Stomach smooth muscle (tissue), 2 donors: Measurements from ENCODE around the gene ADAMTS14.

Experiments used
- H3K27ac ChIP-seq: one replicate; pipeline ENCODE4 v1.7.0; 2013; ENCODE audit warnings: mild to moderate bottlenecking, low read length, inconsistent platforms
- H3K27me3 ChIP-seq, 2 donors: one replicate each; pipeline ENCODE4 v1.7.0; 2013; ENCODE audit warnings: low read length in 2 of 2; ENCODE audit not compliant: insufficient read depth in 2 of 2, control insufficient read depth in 1 of 2
- H3K36me3 ChIP-seq, 2 donors: one replicate each; pipeline ENCODE4 v1.7.0; 2013; ENCODE audit warnings: low read length in 2 of 2; ENCODE audit not compliant: control insufficient read depth in 2 of 2, insufficient read depth in 2 of 2
- H3K4me1 ChIP-seq: one replicate; pipeline ENCODE4 v1.7.0; 2013; ENCODE audit warnings: low read length; ENCODE audit not compliant: control insufficient read depth, insufficient read depth
- H3K4me3 ChIP-seq, 2 donors: one replicate each; pipeline ENCODE4 v1.7.0; 2013; ENCODE audit warnings: low read length in 2 of 2
- H3K9ac ChIP-seq, 2 donors: one replicate each; pipeline ENCODE4 v1.7.0; 2013; ENCODE audit warnings: low read length in 2 of 2, mild to moderate bottlenecking in 1 of 2
- H3K9me3 ChIP-seq, 2 donors: one replicate each; pipeline ENCODE4 v1.7.0; 2013; ENCODE audit warnings: low read length in 2 of 2; ENCODE audit not compliant: control insufficient read depth in 2 of 2
- donor health status: healthy.
- donor health status: Pancreatic carcinoma.

The ADAMTS14 gene

GRCh38 chr10:70780772-70781171 is 108.5 kb downstream of the ADAMTS14 start:
- H3K9ac ChIP-seq, result no peak overlapping the region
- no peaks in the 10 kb centered on the region for H3K9me3 ChIP-seq
- no peak overlapping the region for H3K27ac ChIP-seq
- H3K27me3 ChIP-seq, result peaks cover 0 to 6% of the 10 kb centered on the region in 2 donors
- H3K36me3 ChIP-seq, result no peaks in the 10 kb centered on the region
- no peak overlapping the region for H3K4me3 ChIP-seq
- no peaks in the 10 kb centered on the region for H3K4me1 ChIP-seq

GRCh38 chr10:70781461-70782051 is 109.2 kb downstream of the ADAMTS14 start:
- Histone ChIP-seq H3K27me3 (peaks cover 0 to 6% of the 10 kb centered on the region in 2 donors), H3K36me3 (no peaks in the 10 kb centered on the region), H3K9me3 (no peaks in the 10 kb centered on the region), H3K9ac (no peak overlapping the region), H3K4me3 (no peak overlapping the region), H3K27ac (no peak overlapping the region), H3K4me1 (no peaks in the 10 kb centered on the region)

GRCh38 chr10:70782086-70782745 is 109.9 kb downstream of the ADAMTS14 start:
- H3K27me3 ChIP-seq, result peaks cover 0 to 6% of the 10 kb centered on the region in 2 donors
- no peaks in the 10 kb centered on the region for H3K4me1 ChIP-seq
- H3K9me3 ChIP-seq, result peaks cover 0 to 3% of the 10 kb centered on the region in 2 donors
- no peak overlapping the region for H3K4me3 ChIP-seq
- no peaks in the 10 kb centered on the region for H3K36me3 ChIP-seq
- H3K27ac ChIP-seq, result no peak overlapping the region
- no peak overlapping the region for H3K9ac ChIP-seq

GRCh38 chr10:70782746-70783680 is 110.7 kb downstream of the ADAMTS14 start:
- no peak overlapping the region for H3K9ac ChIP-seq
- H3K27ac ChIP-seq, result no peak overlapping the region
- no peaks in the 10 kb centered on the region for H3K4me1 ChIP-seq
- H3K9me3 ChIP-seq, result peaks cover 0 to 3% of the 10 kb centered on the region in 2 donors
- peaks cover 0 to 6% of the 10 kb centered on the region in 2 donors for H3K27me3 ChIP-seq
- no peaks in the 10 kb centered on the region for H3K36me3 ChIP-seq
- H3K4me3 ChIP-seq, result no peak overlapping the region

GRCh38 chr10:70784016-70784415 is 111.7 kb downstream of the ADAMTS14 start:
- Histone ChIP-seq H3K27me3 (peaks cover 0 to 6% of the 10 kb centered on the region in 2 donors), H3K4me3 (no peak overlapping the region), H3K9ac (no peak overlapping the region), H3K9me3 (peaks cover 0 to 3% of the 10 kb centered on the region in 2 donors), H3K4me1 (no peaks in the 10 kb centered on the region), H3K27ac (no peak overlapping the region), H3K36me3 (no peaks in the 10 kb centered on the region)

GRCh38 chr10:70784471-70784870 is 112.2 kb downstream of the ADAMTS14 start:
- H3K4me1 ChIP-seq, result no peaks in the 10 kb centered on the region
- H3K4me3 ChIP-seq, result no peak overlapping the region
- H3K27ac ChIP-seq, result no peak overlapping the region
- H3K9me3 ChIP-seq, result peaks cover 0 to 3% of the 10 kb centered on the region in 2 donors
- no peaks in the 10 kb centered on the region for H3K36me3 ChIP-seq
- H3K9ac ChIP-seq, result no peak overlapping the region
- peaks cover 0 to 6% of the 10 kb centered on the region in 2 donors for H3K27me3 ChIP-seq

GRCh38 chr10:70785190-70785589 is 112.9 kb downstream of the ADAMTS14 start, which contains the start of gene TBATA:
Gene TBATA (minus strand): TSS chr10:70785377. CDS start chr10:70783379, 1,998 bp downstream.
- H3K27me3 ChIP-seq, result peaks cover 0 to 6% of the 10 kb centered on the region in 2 donors
- H3K4me1 ChIP-seq, result no peaks in the 10 kb centered on the region
- no peak within 1 kb of the TSS for H3K27ac ChIP-seq
- H3K36me3 ChIP-seq, result no peaks in the 10 kb centered on the region
- peaks cover 0 to 3% of the 10 kb centered on the region in 2 donors for H3K9me3 ChIP-seq
- no peak within 1 kb of the TSS for H3K4me3 ChIP-seq
- H3K9ac ChIP-seq, result no peak within 1 kb of the TSS

GRCh38 chr10:70786799-70787415 is 114.6 kb downstream of the ADAMTS14 start:
- peaks cover 0 to 6% of the 10 kb centered on the region in 2 donors for H3K27me3 ChIP-seq
- no peaks in the 10 kb centered on the region for H3K4me1 ChIP-seq
- no peaks in the 10 kb centered on the region for H3K36me3 ChIP-seq
- H3K27ac ChIP-seq, result no peak overlapping the region
- no peak overlapping the region for H3K9ac ChIP-seq
- peaks cover 0 to 3% of the 10 kb centered on the region in 2 donors for H3K9me3 ChIP-seq
- H3K4me3 ChIP-seq, result no peak overlapping the region

- Histone ChIP-seq H3K4me3 (no peak overlapping the region), H3K36me3 (no peaks in the 10 kb centered on the region), H3K9ac (no peak overlapping the region), H3K27me3 (peaks cover 0 to 2% of the 10 kb centered on the region in 2 donors), H3K4me1 (no peaks in the 10 kb centered on the region), H3K9me3 (peaks cover 0 to 3% of the 10 kb centered on the region in 2 donors), H3K27ac (no peak overlapping the region)
Measured at GRCh38 chr10:70791386-70792039, 119.2 kb downstream of the ADAMTS14 start.

GRCh38 chr10:70795613-70796012 is 123.3 kb downstream of the ADAMTS14 start:
- Histone ChIP-seq H3K9ac (no peak overlapping the region), H3K27me3 (peaks cover 0 to 8% of the 10 kb centered on the region in 2 donors), H3K27ac (no peak overlapping the region), H3K4me3 (no peak overlapping the region), H3K36me3 (no peaks in the 10 kb centered on the region), H3K9me3 (no peaks in the 10 kb centered on the region), H3K4me1 (no peaks in the 10 kb centered on the region)
